IPS-18c (cell line): ENCODE data around the gene ARHGEF19.
"Not testable (repeated sequence)": the region's sequence is repeated elsewhere in the genome, so short reads cannot be mapped to it uniquely, and the experiment has no call there.

Source experiments
- H3K4me3 ChIP-seq: 2 replicates; pipeline ENCODE4 v1.7.0; 2013; ENCODE audit warnings: low read depth, mild to moderate bottlenecking, low read length, moderate library complexity; ENCODE audit not compliant: insufficient read depth
- H3K9me3 ChIP-seq: one replicate; pipeline ENCODE4 v1.6.1; 2013; ENCODE audit warnings: mild to moderate bottlenecking, low read length, moderate library complexity; ENCODE audit not compliant: control insufficient read depth, insufficient read depth

ARHGEF19 gene

GRCh38 chr1:16199157-16199501, 13.3 kb downstream of the ARHGEF19 start:
- no peak overlapping the region for H3K4me3 ChIP-seq

GRCh38 chr1:16198444-16199156, 13.9 kb downstream of the ARHGEF19 start:
- no peaks in the 10 kb centered on the region for H3K9me3 ChIP-seq
- H3K4me3 ChIP-seq: no peak overlapping the region

More at GRCh38 chr1:16199157-16199501, 13.3 kb downstream of the ARHGEF19 start:
- H3K9me3 ChIP-seq: no peaks in the 10 kb centered on the region

GRCh38 chr1:16196874-16197273, 15.6 kb downstream of the ARHGEF19 start:
- Histone ChIP-seq H3K9me3 (no peaks in the 10 kb centered on the region), H3K4me3 (no peak overlapping the region)

- not testable (repeated sequence) for H3K9me3 ChIP-seq
Measured at GRCh38 chr1:16196139-16196538, 16.3 kb downstream of the ARHGEF19 start.

GRCh38 chr1:16195518-16195905, 16.9 kb downstream of the ARHGEF19 start:
- no peaks in the 10 kb centered on the region for H3K9me3 ChIP-seq

More at GRCh38 chr1:16196139-16196538, 16.3 kb downstream of the ARHGEF19 start:
- H3K4me3 ChIP-seq: not testable (repeated sequence)

GRCh38 chr1:16191916-16192546, 20.4 kb downstream of the ARHGEF19 start:
- H3K4me3 ChIP-seq: no peak overlapping the region
- no peaks in the 10 kb centered on the region for H3K9me3 ChIP-seq

More at GRCh38 chr1:16195518-16195905, 16.9 kb downstream of the ARHGEF19 start:
- H3K4me3 ChIP-seq: no peak overlapping the region

GRCh38 chr1:16191309-16191708, 21.1 kb downstream of the ARHGEF19 start:
- Histone ChIP-seq H3K4me3 (no peak overlapping the region), H3K9me3 (no peaks in the 10 kb centered on the region)

GRCh38 chr1:16189921-16190621, 22.4 kb downstream of the ARHGEF19 start:
- H3K4me3 ChIP-seq: no peak overlapping the region
- no peaks in the 10 kb centered on the region for H3K9me3 ChIP-seq

GRCh38 chr1:16189003-16189402, 23.4 kb downstream of the ARHGEF19 start:
- no peak overlapping the region for H3K4me3 ChIP-seq
- H3K9me3 ChIP-seq: no peaks in the 10 kb centered on the region

- Histone ChIP-seq H3K9me3 (no peaks in the 10 kb centered on the region), H3K4me3 (no peak overlapping the region)
Measured at GRCh38 chr1:16187748-16188401, 24.6 kb downstream of the ARHGEF19 start.

- Histone ChIP-seq H3K4me3 (no peak overlapping the region), H3K9me3 (no peaks in the 10 kb centered on the region)
Measured at GRCh38 chr1:16186655-16187235, 25.7 kb downstream of the ARHGEF19 start.

- Histone ChIP-seq H3K4me3 (no peak overlapping the region), H3K9me3 (no peaks in the 10 kb centered on the region)
Measured at GRCh38 chr1:16184557-16185303, 27.7 kb downstream of the ARHGEF19 start.

GRCh38 chr1:16183765-16184556, 28.5 kb downstream of the ARHGEF19 start:
- Histone ChIP-seq H3K4me3 (no peak overlapping the region), H3K9me3 (no peaks in the 10 kb centered on the region)

- H3K4me3 ChIP-seq: no peak overlapping the region
- no peaks in the 10 kb centered on the region for H3K9me3 ChIP-seq
Measured at GRCh38 chr1:16183179-16183578, 29.3 kb downstream of the ARHGEF19 start.

- Histone ChIP-seq H3K4me3 (no peak overlapping the region), H3K9me3 (no peaks in the 10 kb centered on the region)
Measured at GRCh38 chr1:16181887-16182719, 30.3 kb downstream of the ARHGEF19 start.
